ENCODE results near the gene CDON. TPM values are rescaled to one million over a fixed set of nuclear protein-coding genes. Genes with fewer than 3 reads are reported as not detected.

CDON gene
- total and polyA plus RNA-seq, 9 of the 15 experiments (the other 6 are each of a cell fraction or from before 2014, with no cell fraction given), result 0.08 to 0.64 (median 0.40) TPM

DNA sequence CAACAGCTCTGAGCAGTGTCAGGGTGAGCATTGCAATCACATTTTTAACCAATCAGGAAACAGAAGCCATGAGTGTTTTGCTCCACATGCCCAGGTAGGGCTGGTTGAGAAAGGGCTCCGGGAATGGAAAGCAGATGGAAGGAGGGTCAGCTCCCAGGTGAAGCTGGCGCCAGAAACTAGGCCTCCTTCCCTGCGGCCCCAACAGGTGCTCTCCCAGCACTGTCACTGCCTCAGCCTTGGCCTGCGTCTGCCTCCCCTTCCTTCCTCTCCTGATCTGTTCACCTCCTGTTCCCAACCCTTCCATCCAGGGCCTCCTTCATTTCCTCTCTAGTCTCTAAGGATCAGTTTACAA, 121.4 kb downstream of the CDON start:
- Histone ChIP-seq H3K9me3 (replicated peaks; ENCODE audit: control insufficient read depth, insufficient read depth, low read depth, low read length) (no peaks in the 10 kb centered on the region), H3K9ac (ENCODE audit: insufficient read depth in 1 of 2, low read depth in 2 of 2, low read length in 2 of 2) (no peak overlapping the region), H3K79me2 (ENCODE audit: control insufficient read depth, insufficient read depth, low read length) (no peaks in the 10 kb centered on the region), H3K36me3 (ENCODE audit: control insufficient read depth, insufficient read depth, low read length) (no peaks in the 10 kb centered on the region), H3K4me1 (replicated peaks in 1 of 2; ENCODE audit: control insufficient read depth in 2 of 2, insufficient read depth in 2 of 2, low read length in 2 of 2) (peaks cover 2 to 10% of the 10 kb centered on the region in 2 experiments; a peak in 3 of 5 replicates), H3K9me1 (ENCODE audit: control insufficient read depth, insufficient read depth, low read length) (no peaks in the 10 kb centered on the region), H2AFZ (ENCODE audit: low read depth, low read length) (no peak overlapping the region), H3K27me3 (ENCODE audit: control insufficient read depth in 2 of 2, insufficient read depth in 2 of 2, low read length in 2 of 2) (peaks cover 14 to 45% of the 10 kb centered on the region in 2 experiments), H3K27ac (ENCODE audit: extremely low read depth, low read depth, low read length) (no peak overlapping the region), H4K20me1 (replicated peaks; ENCODE audit: control insufficient read depth, insufficient read depth, low read length) (peaks cover 5% of the 10 kb centered on the region), H3K4me3 (no peak overlapping the region), H3K4me2 (ENCODE audit: insufficient read depth, low read length) (no peak overlapping the region)
- no TSS peak for BruUV-seq (replicated peaks)
- no peak for TF ChIP-seq IRF2 (CRISPR knock-in tag; IDR thresholded peaks at IDR 0.05)
- no peak for TF ChIP-seq ZNF23 (CRISPR knock-in tag; IDR thresholded peaks at IDR 0.05)
- TF ChIP-seq RBBP5 (IDR thresholded peaks at IDR 0.05; ENCODE audit: borderline replicate concordance, insufficient read depth, low read length, poor library complexity, severe bottlenecking), result no peak
- no peak for TF ChIP-seq ASH1L (IDR thresholded peaks at IDR 0.05; ENCODE audit: borderline replicate concordance, low read depth, partially characterized antibody)
- TF ChIP-seq ZNF143 (CRISPR knock-in tag; IDR thresholded peaks at IDR 0.05), result no peak
- TF ChIP-seq, protein P1, sequence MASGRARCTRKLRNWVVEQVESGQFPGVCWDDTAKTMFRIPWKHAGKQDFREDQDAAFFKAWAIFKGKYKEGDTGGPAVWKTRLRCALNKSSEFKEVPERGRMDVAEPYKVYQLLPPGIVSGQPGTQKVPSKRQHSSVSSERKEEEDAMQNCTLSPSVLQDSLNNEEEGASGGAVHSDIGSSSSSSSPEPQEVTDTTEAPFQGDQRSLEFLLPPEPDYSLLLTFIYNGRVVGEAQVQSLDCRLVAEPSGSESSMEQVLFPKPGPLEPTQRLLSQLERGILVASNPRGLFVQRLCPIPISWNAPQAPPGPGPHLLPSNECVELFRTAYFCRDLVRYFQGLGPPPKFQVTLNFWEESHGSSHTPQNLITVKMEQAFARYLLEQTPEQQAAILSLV (tag; IDR thresholded peaks at IDR 0.05), result no peak
- TF ChIP-seq ZNF217 (CRISPR knock-in tag; IDR thresholded peaks at IDR 0.05), result no peak
- TF ChIP-seq USF1 (CRISPR knock-in tag; IDR thresholded peaks at IDR 0.05), result no peak
- TF ChIP-seq NELFE (IDR thresholded peaks at IDR 0.05; ENCODE audit: insufficient read depth, insufficient read length), result no peak
- no peak for TF ChIP-seq SRF (CRISPR knock-in tag; IDR thresholded peaks at IDR 0.05)
- TF ChIP-seq, protein P2, sequence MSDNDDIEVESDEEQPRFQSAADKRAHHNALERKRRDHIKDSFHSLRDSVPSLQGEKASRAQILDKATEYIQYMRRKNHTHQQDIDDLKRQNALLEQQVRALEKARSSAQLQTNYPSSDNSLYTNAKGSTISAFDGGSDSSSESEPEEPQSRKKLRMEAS (CRISPR knock-in tag; IDR thresholded peaks at IDR 0.05), result no peak
- TF ChIP-seq ZNF3 (CRISPR knock-in tag; IDR thresholded peaks at IDR 0.05), result no peak
- no peak for TF ChIP-seq ZNF584 (CRISPR knock-in tag; IDR thresholded peaks at IDR 0.05; ENCODE audit: low read depth)
- no peak for DNase-seq (ENCODE audit: extremely low read depth in 1 of 4, low spot score in 3 of 4)
- ChIA-PET CTCF (ENCODE audit: low intra/inter-chr PET ratio) (interaction anchor here (1.2 kb wide), 1 partner anchor 253 kb away, joined by 3 read pairs; no protein-coding TSS in a partner anchor), POLR2A (no interaction called here)
- no peak for ATAC-seq
- in situ Hi-C loops (cut with MboI), result no loop called here
- FAIRE-seq, result no peak
- WGBS (ENCODE audit: insufficient coverage, low coverage, missing lambda C conversion rate), result 42% methylated on average over 4 of the region's 4 CpGs
- intact Hi-C loops (cut with micrococcal nuclease), result loop anchor here (5.0 kb wide), 1 partner anchor 251 kb away; no protein-coding TSS in a partner anchor
